Measurements from ENCODE around the gene SEC22C.

Gene SEC22C

DNA sequence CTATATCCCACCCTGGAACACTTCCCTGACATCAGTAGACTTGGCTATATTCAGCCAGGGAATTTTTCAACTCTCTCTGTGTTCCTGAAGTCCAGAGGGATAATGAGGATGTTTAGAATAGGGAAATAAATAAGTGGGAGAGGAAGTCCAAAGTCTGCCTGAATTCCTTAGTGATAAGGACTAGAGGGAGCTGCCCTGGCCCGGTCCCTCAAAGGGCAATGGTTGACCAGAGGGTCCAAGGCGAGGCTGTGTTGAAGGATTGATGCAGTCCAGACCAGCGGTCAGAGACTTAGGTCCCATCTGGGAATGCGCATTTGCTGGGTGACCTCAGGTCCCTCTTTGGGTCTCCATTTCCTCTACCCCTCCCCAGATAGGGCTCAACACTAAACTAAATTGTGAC is 71.4 kb downstream of the SEC22C start:
- Histone ChIP-seq H3K36me3 (replicated peaks in 1 of 2; ENCODE audit: control insufficient read depth in 2 of 2, insufficient read depth in 2 of 2, low read length in 2 of 2) (no peaks in the 10 kb centered on the region), H2BK120ac (ENCODE audit: low read depth, low read length) (no peak overlapping the region), H3K23ac (ENCODE audit: low read depth, low read length, poor library complexity) (no peak overlapping the region), H2AK5ac (ENCODE audit: low read depth, low read length) (no peak overlapping the region), H3K79me1 (ENCODE audit: low read depth, low read length) (no peaks in the 10 kb centered on the region), H3K18ac (ENCODE audit: low read length) (no peak overlapping the region), H2BK15ac (ENCODE audit: low read length) (no peak overlapping the region), H2BK12ac (ENCODE audit: low read length) (no peak overlapping the region), H3K4me1 (ENCODE audit: control insufficient read depth in 2 of 2, insufficient read depth in 1 of 2, low read depth in 1 of 2, low read length in 2 of 2) (no peaks in the 10 kb centered on the region), H3K9ac (ENCODE audit: low read depth, low read length, poor library complexity) (no peak overlapping the region), H2BK5ac (ENCODE audit: low read length) (no peak overlapping the region), H2AFZ (ENCODE audit: low read length) (no peak overlapping the region), H3K27me3 (ENCODE audit: control insufficient read depth in 3 of 3, insufficient read depth in 3 of 3, low read depth in 1 of 3, low read length in 3 of 3) (peaks cover 0 to 32% (median 0%) of the 10 kb centered on the region in 3 experiments), H3K4me3 (ENCODE audit: low read length in 2 of 2) (no peak overlapping the region), H3K4ac (ENCODE audit: low read length) (no peak overlapping the region), H4K91ac (ENCODE audit: low read depth, low read length, poor library complexity) (no peak overlapping the region), H3K14ac (ENCODE audit: low read length) (no peak overlapping the region), H3K27ac (replicated peaks; ENCODE audit: low read length) (no peak overlapping the region), H3K4me2 (ENCODE audit: insufficient read depth, low read length, poor library complexity, severe bottlenecking) (no peak overlapping the region), H3K9me3 (replicated peaks in 1 of 2; ENCODE audit: control insufficient read depth in 2 of 2, insufficient read depth in 1 of 2, low read depth in 1 of 2, low read length in 2 of 2) (no peaks in the 10 kb centered on the region), H4K8ac (ENCODE audit: low read depth, low read length) (no peak overlapping the region)
- DNase-seq (ENCODE audit: low spot score), result no peak
- WGBS, 2 donors (ENCODE audit: extremely low coverage in 2 of 2, insufficient read length in 2 of 2, insufficient replicate concordance in 1 of 2), result no CpG with 5 or more reads among the region's 4 CpGs

- WGBS, 2 donors (ENCODE audit: extremely low coverage in 2 of 2, insufficient read length in 2 of 2, insufficient replicate concordance in 1 of 2), result no CpG with 5 or more reads among the region's 3 CpGs
- Histone ChIP-seq H3K9ac (ENCODE audit: low read depth, low read length, poor library complexity) (no peak overlapping the region), H3K4me1 (ENCODE audit: control insufficient read depth in 2 of 2, insufficient read depth in 1 of 2, low read depth in 1 of 2, low read length in 2 of 2) (no peaks in the 10 kb centered on the region), H3K18ac (ENCODE audit: low read length) (no peak overlapping the region), H3K4me2 (ENCODE audit: insufficient read depth, low read length, poor library complexity, severe bottlenecking) (no peak overlapping the region), H2BK5ac (ENCODE audit: low read length) (no peak overlapping the region), H3K23ac (ENCODE audit: low read depth, low read length, poor library complexity) (no peak overlapping the region), H3K4ac (ENCODE audit: low read length) (no peak overlapping the region), H2AK5ac (ENCODE audit: low read depth, low read length) (no peak overlapping the region), H3K36me3 (replicated peaks in 1 of 2; ENCODE audit: control insufficient read depth in 2 of 2, insufficient read depth in 2 of 2, low read length in 2 of 2) (no peaks in the 10 kb centered on the region), H3K27me3 (ENCODE audit: control insufficient read depth in 3 of 3, insufficient read depth in 3 of 3, low read depth in 1 of 3, low read length in 3 of 3) (peaks cover 0 to 42% (median 0%) of the 10 kb centered on the region in 3 experiments), H3K4me3 (ENCODE audit: low read length in 2 of 2) (no peak overlapping the region), H2BK12ac (ENCODE audit: low read length) (no peak overlapping the region), H3K27ac (replicated peaks; ENCODE audit: low read length) (no peak overlapping the region), H3K79me1 (ENCODE audit: low read depth, low read length) (no peaks in the 10 kb centered on the region), H2AFZ (ENCODE audit: low read length) (no peak overlapping the region), H4K91ac (ENCODE audit: low read depth, low read length, poor library complexity) (no peak overlapping the region), H3K14ac (ENCODE audit: low read length) (no peak overlapping the region), H3K9me3 (replicated peaks in 1 of 2; ENCODE audit: control insufficient read depth in 2 of 2, insufficient read depth in 1 of 2, low read depth in 1 of 2, low read length in 2 of 2) (no peaks in the 10 kb centered on the region), H2BK120ac (ENCODE audit: low read depth, low read length) (no peak overlapping the region), H4K8ac (ENCODE audit: low read depth, low read length) (no peak overlapping the region), H2BK15ac (ENCODE audit: low read length) (no peak overlapping the region)
- DNase-seq (ENCODE audit: low spot score), result no peak
These were observed 72.7 kb downstream of the SEC22C start for GRCh38 chr3:42509111-42509510.

DNA sequence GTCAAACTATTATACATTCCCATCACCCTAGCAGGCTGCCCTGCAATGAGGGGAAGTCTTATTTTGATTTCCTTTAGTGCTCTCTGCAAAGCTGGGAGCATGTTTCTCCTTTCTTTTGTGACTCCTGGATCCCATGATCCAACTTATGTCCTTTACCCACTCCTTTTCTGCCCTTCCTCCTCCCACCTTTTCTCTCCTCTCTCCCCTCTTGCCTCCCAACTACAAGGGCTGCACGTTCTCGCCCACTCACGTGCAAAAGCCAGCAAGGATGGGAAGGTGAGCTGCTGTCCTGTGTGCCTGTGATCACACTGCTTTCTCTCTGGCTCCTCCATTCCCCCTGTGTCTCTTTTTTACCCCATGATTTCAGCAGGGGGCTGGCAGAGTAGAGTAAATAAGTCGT is 73.2 kb downstream of the SEC22C start:
- no peak overlapping the region for H2BK120ac ChIP-seq (ENCODE audit: low read depth, low read length)
- H3K79me1 ChIP-seq (ENCODE audit: low read depth, low read length), result no peaks in the 10 kb centered on the region
- no peak overlapping the region for H3K9ac ChIP-seq (ENCODE audit: low read depth, low read length, poor library complexity)
- H2AFZ ChIP-seq (ENCODE audit: low read length), result no peak overlapping the region
- H3K27me3 ChIP-seq (ENCODE audit: control insufficient read depth in 3 of 3, insufficient read depth in 3 of 3, low read depth in 1 of 3, low read length in 3 of 3), result peaks cover 0 to 47% (median 2%) of the 10 kb centered on the region in 3 experiments
- H3K14ac ChIP-seq (ENCODE audit: low read length), result no peak overlapping the region
- no peak overlapping the region for H2BK15ac ChIP-seq (ENCODE audit: low read length)
- H3K36me3 ChIP-seq (replicated peaks in 1 of 2; ENCODE audit: control insufficient read depth in 2 of 2, insufficient read depth in 2 of 2, low read length in 2 of 2), result no peaks in the 10 kb centered on the region
- H4K91ac ChIP-seq (ENCODE audit: low read depth, low read length, poor library complexity), result no peak overlapping the region
- H2AK5ac ChIP-seq (ENCODE audit: low read depth, low read length), result no peak overlapping the region
- H3K4me1 ChIP-seq (ENCODE audit: control insufficient read depth in 2 of 2, insufficient read depth in 1 of 2, low read depth in 1 of 2, low read length in 2 of 2), result no peaks in the 10 kb centered on the region
- no peak overlapping the region for H2BK5ac ChIP-seq (ENCODE audit: low read length)
- H3K18ac ChIP-seq (ENCODE audit: low read length), result no peak overlapping the region
- H3K4me2 ChIP-seq (ENCODE audit: insufficient read depth, low read length, poor library complexity, severe bottlenecking), result no peak overlapping the region
- H3K27ac ChIP-seq (replicated peaks; ENCODE audit: low read length), result no peak overlapping the region
- no peaks in the 10 kb centered on the region for H3K9me3 ChIP-seq (replicated peaks in 1 of 2; ENCODE audit: control insufficient read depth in 2 of 2, insufficient read depth in 1 of 2, low read depth in 1 of 2, low read length in 2 of 2)
- H3K4ac ChIP-seq (ENCODE audit: low read length), result no peak overlapping the region
- no CpG with 5 or more reads among the region's 4 CpGs for WGBS, 2 donors (ENCODE audit: extremely low coverage in 2 of 2, insufficient read length in 2 of 2, insufficient replicate concordance in 1 of 2)
- H3K4me3 ChIP-seq (ENCODE audit: low read length in 2 of 2), result no peak overlapping the region
- H4K8ac ChIP-seq (ENCODE audit: low read depth, low read length), result no peak overlapping the region
- no peak overlapping the region for H2BK12ac ChIP-seq (ENCODE audit: low read length)
- H3K23ac ChIP-seq (ENCODE audit: low read depth, low read length, poor library complexity), result no peak overlapping the region
- no peak for DNase-seq (ENCODE audit: low spot score)

DNA sequence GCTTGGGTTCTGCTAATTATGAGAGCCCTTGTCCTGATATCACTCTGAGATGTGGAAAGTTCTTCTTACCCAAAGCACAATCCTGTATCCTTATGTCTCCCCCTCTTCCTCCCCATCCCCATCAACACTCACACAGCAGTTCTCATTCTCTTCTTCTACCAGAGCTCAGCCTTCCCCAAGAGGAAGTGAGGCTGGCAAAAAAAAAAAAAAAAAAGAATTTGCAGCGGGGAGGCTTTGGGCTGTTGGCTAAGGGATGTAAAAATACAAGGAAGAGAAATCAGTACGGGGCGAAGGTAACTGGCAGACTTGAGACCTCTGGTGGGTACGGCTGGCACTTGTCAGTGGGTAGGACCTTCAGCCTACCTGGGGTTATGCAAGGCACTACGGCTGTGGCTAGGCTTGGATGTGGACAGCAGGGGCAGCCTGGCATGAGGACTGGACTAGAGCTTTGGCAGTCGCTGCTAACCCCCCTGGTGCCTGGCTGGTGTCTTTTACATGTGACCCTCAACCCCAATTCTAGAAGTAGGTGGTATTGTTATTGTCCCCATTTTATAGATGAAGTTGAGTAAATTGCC is 73.9 kb downstream of the SEC22C start:
- Histone ChIP-seq H3K4me2 (ENCODE audit: insufficient read depth, low read length, poor library complexity, severe bottlenecking) (no peak overlapping the region), H2AFZ (ENCODE audit: low read length) (no peak overlapping the region), H3K18ac (ENCODE audit: low read length) (no peak overlapping the region), H2BK120ac (ENCODE audit: low read depth, low read length) (no peak overlapping the region), H3K27ac (replicated peaks; ENCODE audit: low read length) (no peak overlapping the region), H3K4me3 (ENCODE audit: low read length in 2 of 2) (no peak overlapping the region), H3K23ac (ENCODE audit: low read depth, low read length, poor library complexity) (no peak overlapping the region), H4K8ac (ENCODE audit: low read depth, low read length) (no peak overlapping the region), H3K79me1 (ENCODE audit: low read depth, low read length) (peaks cover 1% of the 10 kb centered on the region), H2BK12ac (ENCODE audit: low read length) (no peak overlapping the region), H2AK5ac (ENCODE audit: low read depth, low read length) (no peak overlapping the region), H2BK5ac (ENCODE audit: low read length) (no peak overlapping the region), H3K14ac (ENCODE audit: low read length) (no peak overlapping the region), H4K91ac (ENCODE audit: low read depth, low read length, poor library complexity) (no peak overlapping the region), H3K27me3 (ENCODE audit: control insufficient read depth in 3 of 3, insufficient read depth in 3 of 3, low read depth in 1 of 3, low read length in 3 of 3) (peaks cover 0 to 54% (median 9%) of the 10 kb centered on the region in 3 experiments), H3K9ac (ENCODE audit: low read depth, low read length, poor library complexity) (no peak overlapping the region), H2BK15ac (ENCODE audit: low read length) (no peak overlapping the region), H3K4ac (ENCODE audit: low read length) (no peak overlapping the region), H3K9me3 (replicated peaks in 1 of 2; ENCODE audit: control insufficient read depth in 2 of 2, insufficient read depth in 1 of 2, low read depth in 1 of 2, low read length in 2 of 2) (no peaks in the 10 kb centered on the region), H3K4me1 (ENCODE audit: control insufficient read depth in 2 of 2, insufficient read depth in 1 of 2, low read depth in 1 of 2, low read length in 2 of 2) (peaks cover 0 to 2% of the 10 kb centered on the region in 2 donors), H3K36me3 (replicated peaks in 1 of 2; ENCODE audit: control insufficient read depth in 2 of 2, insufficient read depth in 2 of 2, low read length in 2 of 2) (no peaks in the 10 kb centered on the region)
- no peak for DNase-seq (ENCODE audit: low spot score)
- WGBS, 2 donors (ENCODE audit: extremely low coverage in 2 of 2, insufficient read length in 2 of 2, insufficient replicate concordance in 1 of 2), result no CpG with 5 or more reads among the region's 6 CpGs
